ENCODE data around the gene ZFAND3.

ZFAND3 gene

DNA sequence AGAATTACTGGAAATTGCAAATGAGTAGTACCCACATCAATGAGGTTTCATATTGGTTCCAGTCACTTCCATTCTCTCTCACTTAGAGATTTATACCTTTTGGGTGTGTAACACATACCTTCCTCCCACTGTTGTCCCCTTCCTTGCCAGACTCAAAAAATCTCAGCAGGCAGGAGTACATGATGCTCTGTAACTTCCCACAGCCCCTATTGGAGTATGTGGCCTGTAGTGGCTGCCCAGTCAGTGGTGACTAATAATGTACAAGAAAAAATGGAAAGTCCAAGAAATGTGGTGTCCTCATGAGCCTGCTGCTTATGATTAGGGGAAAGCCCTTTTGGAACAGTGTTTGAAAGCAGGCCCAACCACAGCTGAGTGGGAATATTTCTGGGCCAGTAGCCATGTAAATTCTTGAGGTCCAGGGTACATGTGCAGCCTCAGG, 312.0 kb downstream of the ZFAND3 start:
- H3K4me3 ChIP-seq (ENCODE audit: low read length), result no peak overlapping the region
- peak; percentile 51 for DNase-seq (ENCODE audit: low read depth)
- no peak for TF ChIP-seq CTCF (IDR thresholded peaks at IDR 0.05; ENCODE audit: insufficient read depth, low read depth, low read length, missing control alignments)

- TF ChIP-seq CTCF (IDR thresholded peaks at IDR 0.05; ENCODE audit: insufficient read depth, low read depth, low read length, missing control alignments), result no peak
- no peak overlapping the region for H3K4me3 ChIP-seq (ENCODE audit: low read length)
- no peak for DNase-seq (ENCODE audit: low read depth)
Observed at GRCh38 chr6:38133932-38134703, 314.6 kb downstream of the ZFAND3 start.

DNA sequence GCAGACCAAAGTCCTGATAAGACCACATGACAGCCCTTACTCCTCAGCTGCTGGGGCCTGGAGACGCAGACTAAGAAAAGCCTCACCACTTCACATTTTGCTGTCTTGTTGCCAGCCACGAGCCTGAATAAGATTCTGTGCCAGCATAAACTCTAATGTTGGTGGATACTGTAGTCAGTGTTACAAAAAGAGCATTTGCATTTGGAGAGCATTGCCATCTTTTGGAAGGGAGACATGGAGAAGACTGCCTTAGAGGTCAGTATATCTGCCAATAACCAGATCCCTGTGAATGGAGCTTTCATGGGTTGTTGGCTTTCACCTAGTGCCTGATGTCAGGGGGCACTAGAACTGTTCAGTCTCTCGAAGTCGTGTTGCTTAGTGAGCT, 315.2 kb downstream of the ZFAND3 start:
- H3K4me3 ChIP-seq (ENCODE audit: low read length), result no peak overlapping the region
- TF ChIP-seq CTCF (IDR thresholded peaks at IDR 0.05; ENCODE audit: insufficient read depth, low read depth, low read length, missing control alignments), result no peak
- no peak for DNase-seq (ENCODE audit: low read depth)

DNA sequence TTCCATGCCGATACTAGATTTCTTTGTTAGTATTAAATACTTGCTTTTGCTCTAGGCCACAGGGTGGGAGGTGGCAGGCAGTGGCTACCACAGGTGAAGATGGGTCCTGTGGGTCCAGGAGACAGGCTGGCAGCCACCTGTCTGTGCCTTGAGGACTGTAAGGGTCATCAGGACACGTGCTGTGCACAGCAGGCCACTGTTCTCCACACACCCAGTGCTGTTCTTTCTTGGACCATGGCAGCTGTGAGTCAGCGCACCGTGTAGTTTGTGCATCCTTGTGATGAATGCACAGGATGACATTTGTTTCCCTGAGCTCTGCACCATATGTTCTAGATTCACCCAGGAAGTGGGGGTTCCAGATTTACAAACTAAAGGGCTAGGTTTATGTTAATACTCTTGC, 317.0 kb downstream of the ZFAND3 start:
- no peak for DNase-seq (ENCODE audit: low read depth)
- H3K4me3 ChIP-seq (ENCODE audit: low read length), result no peak overlapping the region

DNA sequence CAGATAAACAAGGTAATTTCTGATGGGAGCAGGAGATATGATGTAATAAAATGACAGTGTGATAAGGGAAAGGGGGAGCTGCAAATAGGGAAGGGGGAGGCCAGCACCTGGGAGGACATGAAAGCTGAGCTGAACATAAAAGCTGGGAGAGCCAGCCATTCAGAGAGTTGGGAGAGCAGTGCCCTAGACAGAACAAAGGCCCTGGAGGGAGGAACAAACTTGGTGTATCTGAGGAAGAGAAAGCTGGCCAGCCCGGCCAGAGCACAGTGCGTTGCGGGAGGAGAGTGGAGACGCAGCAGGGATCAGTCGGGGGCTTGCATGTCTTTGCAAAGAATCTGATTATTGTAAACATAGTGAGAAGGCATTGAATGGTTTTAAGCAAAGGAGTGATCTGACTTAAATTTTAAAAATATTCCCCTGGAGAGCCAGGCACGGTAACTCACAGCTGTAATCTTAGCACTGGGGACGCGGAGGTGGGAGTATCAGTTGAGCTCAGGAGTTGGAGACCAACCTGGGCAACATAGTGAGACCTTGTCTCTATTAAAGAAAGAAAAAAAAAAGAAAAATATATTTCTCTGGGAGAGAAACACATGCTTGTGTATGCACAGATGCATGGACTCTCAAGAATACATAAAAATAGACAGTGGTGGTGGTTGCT, 318.2 kb downstream of the ZFAND3 start:
- TF ChIP-seq CTCF (IDR thresholded peaks at IDR 0.05; ENCODE audit: insufficient read depth, low read depth, low read length, missing control alignments), result no peak
- no peak for DNase-seq (ENCODE audit: low read depth)
- H3K4me3 ChIP-seq (ENCODE audit: low read length), result no peak overlapping the region

More for the DNA sequence above, 317.0 kb downstream of the ZFAND3 start:
- TF ChIP-seq CTCF (IDR thresholded peaks at IDR 0.05; ENCODE audit: insufficient read depth, low read depth, low read length, missing control alignments), result no peak

DNA sequence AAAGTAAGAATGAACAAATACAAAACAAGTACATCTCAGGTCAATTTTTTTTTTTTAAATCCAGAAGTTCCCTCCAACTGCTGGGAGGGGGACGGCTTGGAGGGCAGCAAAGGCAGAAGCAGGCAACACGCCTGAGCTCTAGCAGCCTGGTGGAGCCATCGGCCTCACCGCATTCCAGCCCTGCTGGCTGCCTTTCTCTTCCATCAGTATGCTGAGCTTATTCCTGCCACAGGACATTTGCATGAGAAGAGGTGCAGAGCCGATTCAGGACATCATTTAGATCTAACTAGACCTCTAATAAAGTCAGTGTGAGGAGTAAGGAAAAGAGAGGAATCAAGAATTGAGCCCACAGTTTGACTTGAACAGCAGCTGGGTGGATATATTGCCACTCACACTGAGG, 318.8 kb downstream of the ZFAND3 start:
- no peak for DNase-seq (ENCODE audit: low read depth)
- no peak overlapping the region for H3K4me3 ChIP-seq (ENCODE audit: low read length)
- no peak for TF ChIP-seq CTCF (IDR thresholded peaks at IDR 0.05; ENCODE audit: insufficient read depth, low read depth, low read length, missing control alignments)

Measured in epithelial cell of esophagus (primary cell).